Measurements from ENCODE around the gene KLHL35. TPM values are rescaled to one million over a fixed set of nuclear protein-coding genes. Genes with fewer than 3 reads are reported as not detected.

KLHL35 gene
- total RNA-seq, 2 experiments from 2014 or later: 0.50 to 1.3 TPM

DNA sequence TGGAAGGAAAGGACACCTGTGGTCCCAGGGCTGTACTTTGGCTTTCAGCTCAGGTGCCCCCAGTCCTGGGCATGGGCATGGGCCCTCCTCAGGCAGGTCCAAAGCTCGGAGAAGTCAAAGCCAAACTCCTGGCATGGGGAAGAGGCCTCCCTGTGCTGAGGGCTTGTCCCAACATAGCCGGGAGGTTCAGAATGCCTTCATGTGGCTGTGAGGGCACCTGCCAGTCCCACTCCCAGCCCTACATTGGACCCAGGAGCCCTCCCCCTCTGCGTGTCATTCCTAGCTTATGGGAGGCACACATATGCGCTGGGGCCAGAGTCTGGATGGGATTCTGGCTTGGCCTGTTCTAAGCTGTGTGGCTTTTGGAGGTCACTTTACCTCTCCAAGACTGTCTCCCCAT is 1.0 kb upstream of the KLHL35 start:
- peaks cover 4% of the 10 kb centered on the region for H3K36me3 Mint-ChIP-seq (ENCODE audit: low read depth)
- ChIA-PET CTCF (interaction anchor here (0.9 to 2.7 kb wide), 5 partner anchors 8 to 96 kb away, joined by 3 to 15 read pairs (median 3); no protein-coding TSS in a partner anchor), POLR2A (no interaction called here)
- H3K4me1 Mint-ChIP-seq: peaks cover 15% of the 10 kb centered on the region
- no peak overlapping the region for H3K4me3 Mint-ChIP-seq
- H3K9me3 Mint-ChIP-seq: peaks cover 3% of the 10 kb centered on the region
- peaks cover 36% of the 10 kb centered on the region for H3K27me3 Mint-ChIP-seq
- DNase-seq: no peak
- no peak overlapping the region for H3K27ac Mint-ChIP-seq

DNA sequence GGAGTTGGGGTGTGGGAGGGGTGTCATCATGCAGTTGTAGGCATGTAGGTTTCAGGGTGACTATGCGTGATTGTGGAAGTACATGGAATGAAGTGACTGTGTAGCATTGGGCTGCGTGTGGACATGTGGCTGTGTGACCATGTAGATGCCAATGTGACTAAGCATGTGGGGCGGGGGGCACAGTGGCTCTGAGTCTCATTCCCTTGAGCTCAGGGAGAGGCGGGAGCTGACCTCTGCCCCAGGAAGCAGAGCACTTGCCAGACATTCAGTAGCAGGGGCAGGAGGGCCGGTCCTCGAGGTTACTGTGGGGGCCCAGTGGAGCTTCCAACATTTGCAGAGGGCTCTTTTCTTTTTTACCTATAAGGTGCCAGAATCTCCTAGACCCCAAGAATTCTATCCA is 440 bp upstream of the KLHL35 start:
- H3K4me1 Mint-ChIP-seq: peaks cover 21% of the 10 kb centered on the region
- peaks cover 40% of the 10 kb centered on the region for H3K27me3 Mint-ChIP-seq
- DNase-seq: no peak
- peaks cover 9% of the 10 kb centered on the region for H3K36me3 Mint-ChIP-seq (ENCODE audit: low read depth)
- CTCF ChIA-PET: interaction anchor here (0.9 to 2.7 kb wide), 4 partner anchors 8 to 17 kb away, joined by 3 to 15 read pairs (median 5); no protein-coding TSS in a partner anchor
- peaks cover 5% of the 10 kb centered on the region for H3K9me3 Mint-ChIP-seq
- POLR2A ChIA-PET: no interaction called here
- no peak overlapping the region for H3K4me3 Mint-ChIP-seq
- no peak overlapping the region for H3K27ac Mint-ChIP-seq

DNA sequence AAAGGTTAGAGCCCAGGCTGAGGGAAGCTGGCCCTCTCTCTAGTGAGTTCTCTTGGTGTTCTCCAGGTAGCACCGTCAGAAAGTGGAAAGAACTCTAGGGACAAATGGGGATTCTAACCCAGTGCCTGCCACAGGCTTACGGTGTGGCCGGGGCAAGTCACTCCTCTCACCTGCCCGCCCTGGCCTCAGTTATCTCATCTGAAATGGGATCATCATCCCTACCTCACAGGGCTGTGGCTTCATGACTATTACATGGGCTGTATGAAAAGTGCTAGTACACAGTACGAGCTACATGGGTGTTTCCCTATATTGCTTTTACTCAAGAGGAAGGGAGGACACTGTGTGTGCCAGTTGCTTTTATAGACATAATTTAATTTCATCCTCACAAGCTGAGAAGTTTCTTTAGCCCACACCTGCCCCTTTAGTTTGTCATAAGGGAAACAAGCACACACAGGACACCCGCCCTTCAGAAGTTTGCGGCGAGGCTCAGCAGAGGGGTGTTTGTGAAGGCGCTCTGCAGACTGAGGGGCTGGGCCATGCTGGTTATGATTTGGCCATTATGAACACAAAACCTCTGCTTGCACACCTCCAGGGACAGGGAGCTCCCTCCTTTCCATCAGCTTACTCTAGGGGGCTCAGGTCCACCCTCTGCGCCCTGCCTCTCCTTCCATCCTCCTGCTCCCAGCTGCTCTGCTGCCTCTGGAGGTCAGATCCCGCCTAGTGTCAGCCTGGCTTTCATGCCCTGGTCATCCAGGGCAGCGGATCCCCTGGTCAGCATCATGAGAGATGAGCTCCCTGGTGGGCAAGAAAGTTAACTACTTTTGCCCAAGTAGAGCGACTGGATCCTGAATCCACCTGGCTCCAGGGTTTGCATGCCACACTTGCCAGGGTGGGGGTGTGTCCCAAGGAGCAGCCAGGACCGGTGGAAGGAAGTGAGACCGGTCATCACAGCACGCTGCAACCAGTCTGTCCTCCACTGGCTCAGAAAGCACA is 1.2 kb downstream of the KLHL35 start:
- Mint-ChIP-seq H3K4me1 (peaks cover 24% of the 10 kb centered on the region), H3K4me3 (peak overlapping the region; percentile 9), H3K27ac (no peak overlapping the region), H3K9me3 (peaks cover 5% of the 10 kb centered on the region), H3K27me3 (peaks cover 51% of the 10 kb centered on the region), H3K36me3 (ENCODE audit: low read depth) (peaks cover 11% of the 10 kb centered on the region)
- ChIA-PET CTCF (interaction anchor here (0.6 to 2.3 kb wide), 4 partner anchors 13 to 69 kb away, joined by 3 to 9 read pairs (median 4); no protein-coding TSS in a partner anchor), POLR2A (interaction anchor here (0.7 kb wide), 1 partner anchor 87 kb away, joined by 3 read pairs; no protein-coding TSS in a partner anchor)
- DNase-seq: no peak

DNA sequence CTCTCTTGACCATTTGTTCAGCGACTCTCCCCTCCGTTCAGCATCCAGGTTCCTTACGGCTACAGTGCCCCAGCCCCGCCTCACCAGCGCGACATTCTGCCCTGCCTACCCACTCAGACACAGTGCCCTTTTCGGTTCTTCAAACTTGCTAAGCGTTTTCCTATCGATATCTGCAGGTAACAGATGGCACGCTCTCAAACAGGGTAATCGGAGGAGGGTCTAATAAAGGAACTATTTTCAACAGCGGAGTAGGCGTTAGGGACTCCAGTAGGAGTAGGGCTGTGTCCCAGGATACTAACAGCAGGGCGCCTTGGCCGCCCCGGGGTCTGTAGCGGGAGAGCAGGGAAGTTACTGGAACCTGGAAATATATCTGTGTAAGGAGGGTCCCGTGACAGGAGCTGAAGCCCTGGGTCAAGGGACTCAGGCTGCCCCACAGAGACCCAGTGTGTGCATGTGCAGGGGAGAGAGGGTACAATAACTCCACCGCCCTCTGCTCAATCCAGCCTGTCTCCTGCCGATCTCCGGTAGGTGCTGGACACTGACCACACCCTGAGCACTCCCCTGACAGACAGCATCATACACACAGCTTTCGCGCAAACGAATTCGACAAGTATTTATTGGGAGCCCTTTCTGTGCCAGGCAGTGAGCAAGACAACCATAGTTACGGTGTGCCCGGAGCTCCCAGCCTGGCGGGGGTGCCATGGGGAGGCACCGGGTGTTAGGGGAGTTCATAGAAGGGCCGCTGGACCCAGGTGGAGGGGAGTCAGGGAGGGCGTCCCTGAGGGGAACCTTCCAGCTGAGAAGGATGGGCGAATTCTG is 2.1 kb downstream of the KLHL35 start:
- H3K27ac Mint-ChIP-seq: peak overlapping the region; percentile 90
- peaks cover 24% of the 10 kb centered on the region for H3K4me1 Mint-ChIP-seq
- DNase-seq: no peak
- CTCF ChIA-PET: interaction anchor here (0.6 to 2.3 kb wide), 5 partner anchors 14 to 106 kb away, joined by 3 to 9 read pairs (median 4); no protein-coding TSS in a partner anchor
- H3K27me3 Mint-ChIP-seq: peaks cover 51% of the 10 kb centered on the region
- POLR2A ChIA-PET: interaction anchor here (0.7 kb wide), 1 partner anchor 88 kb away, joined by 3 read pairs; no protein-coding TSS in a partner anchor
- H3K36me3 Mint-ChIP-seq (ENCODE audit: low read depth): peaks cover 11% of the 10 kb centered on the region
- H3K4me3 Mint-ChIP-seq: peak overlapping the region; percentile 74
- peaks cover 5% of the 10 kb centered on the region for H3K9me3 Mint-ChIP-seq

DNA sequence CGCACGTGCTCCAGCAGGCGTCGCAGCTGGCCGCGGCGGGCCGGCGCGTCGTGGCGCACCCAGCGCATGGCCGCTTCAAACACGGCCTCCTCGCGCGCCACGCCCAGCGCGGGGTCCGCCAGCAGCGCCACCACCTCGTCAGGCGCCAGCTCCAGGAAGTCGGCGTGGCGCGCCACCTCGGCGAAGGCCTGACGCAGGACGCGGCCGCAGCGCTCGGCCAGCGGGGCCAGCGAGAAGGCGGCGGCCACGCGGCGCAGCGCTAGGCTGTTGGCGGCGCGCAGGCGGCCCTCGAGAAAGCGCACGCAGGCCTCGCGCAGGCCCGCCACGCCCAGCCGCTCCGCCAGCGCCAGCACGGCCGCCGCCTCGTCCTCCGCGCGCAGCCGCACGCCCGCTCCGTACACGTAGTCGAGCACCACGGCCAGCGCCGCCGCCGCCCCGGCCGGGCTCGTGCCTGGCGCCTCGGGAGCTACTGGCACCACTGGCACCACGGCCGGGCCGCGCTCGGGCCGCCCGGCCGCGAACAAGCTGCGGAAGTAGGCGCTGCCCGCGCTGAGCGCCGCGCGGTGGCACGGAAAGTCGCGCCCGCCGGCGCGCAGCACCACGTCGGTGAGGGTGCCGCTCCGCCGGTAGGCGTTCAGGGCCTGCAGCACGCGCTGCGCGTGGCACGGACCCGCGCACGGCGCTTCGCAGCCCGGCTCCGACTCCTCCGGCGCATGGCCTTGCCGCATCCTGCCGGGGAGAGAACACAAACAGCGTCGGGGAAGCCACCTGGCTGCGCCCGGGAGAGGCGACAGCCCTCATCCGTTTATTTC is 2.9 kb downstream of the KLHL35 start:
- peaks cover 24% of the 10 kb centered on the region for H3K4me1 Mint-ChIP-seq
- H3K36me3 Mint-ChIP-seq (ENCODE audit: low read depth): peaks cover 11% of the 10 kb centered on the region
- ChIA-PET CTCF (interaction anchor here (0.6 to 2.4 kb wide), 5 partner anchors 14 to 107 kb away, joined by 3 to 6 read pairs (median 3); no protein-coding TSS in a partner anchor), POLR2A (interaction anchor here (0.6 kb wide), 1 partner anchor 29 kb away, joined by 4 read pairs; no protein-coding TSS in a partner anchor)
- peak overlapping the region; percentile 74 for H3K4me3 Mint-ChIP-seq
- H3K9me3 Mint-ChIP-seq: peaks cover 5% of the 10 kb centered on the region
- peaks cover 51% of the 10 kb centered on the region for H3K27me3 Mint-ChIP-seq
- peak; percentile 61 for DNase-seq
- H3K27ac Mint-ChIP-seq: peak overlapping the region; percentile 90

DNA sequence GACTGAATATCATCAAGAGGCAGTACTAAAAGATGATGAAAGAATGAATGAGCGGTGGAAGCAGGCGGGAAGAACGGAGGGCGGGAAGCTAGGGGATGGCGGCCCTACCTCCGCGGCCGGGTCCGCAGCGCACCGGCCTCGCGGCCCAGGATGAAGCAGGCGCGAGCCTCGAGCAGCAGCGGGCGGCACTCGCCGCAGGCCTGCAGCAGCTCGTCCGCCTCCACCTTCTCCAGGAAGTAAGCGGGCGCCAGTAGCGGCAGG is 3.4 kb downstream of the KLHL35 start:
- CTCF ChIA-PET: interaction anchor here (1.0 to 2.4 kb wide), 3 partner anchors 14 to 94 kb away, joined by 3 to 6 read pairs (median 5); no protein-coding TSS in a partner anchor
- Mint-ChIP-seq H3K4me1 (peaks cover 24% of the 10 kb centered on the region), H3K4me3 (peak overlapping the region; percentile 54), H3K27ac (peak overlapping the region; percentile 82), H3K36me3 (ENCODE audit: low read depth) (peaks cover 11% of the 10 kb centered on the region), H3K9me3 (peaks cover 5% of the 10 kb centered on the region), H3K27me3 (peaks cover 51% of the 10 kb centered on the region)
- no peak for DNase-seq
- POLR2A ChIA-PET: interaction anchor here (0.6 kb wide), 1 partner anchor 29 kb away, joined by 4 read pairs; no protein-coding TSS in a partner anchor

DNA sequence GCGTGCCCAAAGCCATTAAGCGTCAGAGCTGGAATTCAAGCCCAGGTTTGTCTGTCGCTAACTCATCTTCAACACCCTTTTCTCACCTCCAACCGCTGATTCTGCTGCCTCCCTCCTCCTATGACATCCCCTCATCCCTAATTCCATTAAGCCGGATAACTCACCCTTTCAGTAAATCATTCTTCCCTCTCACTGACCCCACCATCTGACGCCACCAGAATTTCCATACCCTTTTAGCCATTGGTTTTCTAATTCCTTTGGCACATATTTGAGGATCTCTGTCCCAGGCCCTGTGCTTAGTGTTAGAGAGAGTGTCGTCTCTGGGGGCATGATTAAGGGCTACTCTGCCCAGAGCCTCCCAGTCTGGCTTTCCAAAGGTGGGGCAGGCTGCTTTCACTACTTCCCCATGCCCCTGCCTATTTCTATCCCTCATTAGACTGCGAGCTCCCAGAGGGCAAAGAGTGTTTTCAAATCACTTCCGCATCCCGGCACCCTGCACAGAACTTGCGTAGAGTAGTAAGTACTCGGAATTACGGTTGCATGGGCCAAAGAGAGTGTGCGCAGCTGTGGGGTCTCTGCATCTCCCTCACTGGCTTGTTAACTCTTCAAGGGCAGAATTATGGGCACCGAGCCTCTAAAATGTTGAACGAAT is 3.9 kb downstream of the KLHL35 start:
- ChIA-PET POLR2A (interaction anchor here (0.6 kb wide), 1 partner anchor 28 kb away, joined by 4 read pairs; no protein-coding TSS in a partner anchor), CTCF (interaction anchor here (1.0 to 2.4 kb wide), 3 partner anchors 14 to 95 kb away, joined by 3 to 6 read pairs (median 5); no protein-coding TSS in a partner anchor)
- Mint-ChIP-seq H3K4me1 (peaks cover 24% of the 10 kb centered on the region), H3K27ac (peak overlapping the region; percentile 82), H3K36me3 (ENCODE audit: low read depth) (peaks cover 11% of the 10 kb centered on the region), H3K4me3 (peak overlapping the region; percentile 54), H3K27me3 (peaks cover 51% of the 10 kb centered on the region), H3K9me3 (peaks cover 5% of the 10 kb centered on the region)
- DNase-seq: no peak

DNA sequence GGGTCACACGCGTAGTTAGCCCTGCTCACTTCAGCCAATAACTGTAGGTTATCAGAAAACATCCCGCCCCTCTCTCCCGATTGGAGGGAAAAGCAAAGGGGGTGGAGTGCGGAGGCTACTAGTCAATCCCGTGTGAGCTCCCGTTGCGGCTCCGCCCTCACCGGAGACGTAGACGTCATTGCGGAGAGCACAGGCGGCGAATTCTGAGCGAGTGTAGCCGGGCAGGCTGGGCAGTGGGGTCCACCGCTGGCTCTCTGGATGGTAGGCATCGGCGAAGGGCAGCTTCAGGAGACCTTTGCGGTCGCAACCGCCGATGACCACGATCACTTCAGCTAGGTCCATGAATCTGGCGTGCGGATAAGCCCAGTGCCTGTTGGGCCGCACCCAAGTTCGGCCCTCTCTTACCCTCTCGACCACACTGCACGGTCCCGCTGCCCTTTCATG is 4.7 kb downstream of the KLHL35 start:
- H3K9me3 Mint-ChIP-seq: peaks cover 5% of the 10 kb centered on the region
- H3K36me3 Mint-ChIP-seq (ENCODE audit: low read depth): peaks cover 11% of the 10 kb centered on the region
- ChIA-PET CTCF (interaction anchor here (1.6 to 2.4 kb wide), 2 partner anchors 20 to 96 kb away, joined by 4 to 6 read pairs; no protein-coding TSS in a partner anchor), POLR2A (no interaction called here)
- peaks cover 49% of the 10 kb centered on the region for H3K27me3 Mint-ChIP-seq
- H3K27ac Mint-ChIP-seq: no peak overlapping the region
- H3K4me3 Mint-ChIP-seq: peak overlapping the region; percentile 43
- H3K4me1 Mint-ChIP-seq: peaks cover 24% of the 10 kb centered on the region
- peak; percentile 70 for DNase-seq

DNA sequence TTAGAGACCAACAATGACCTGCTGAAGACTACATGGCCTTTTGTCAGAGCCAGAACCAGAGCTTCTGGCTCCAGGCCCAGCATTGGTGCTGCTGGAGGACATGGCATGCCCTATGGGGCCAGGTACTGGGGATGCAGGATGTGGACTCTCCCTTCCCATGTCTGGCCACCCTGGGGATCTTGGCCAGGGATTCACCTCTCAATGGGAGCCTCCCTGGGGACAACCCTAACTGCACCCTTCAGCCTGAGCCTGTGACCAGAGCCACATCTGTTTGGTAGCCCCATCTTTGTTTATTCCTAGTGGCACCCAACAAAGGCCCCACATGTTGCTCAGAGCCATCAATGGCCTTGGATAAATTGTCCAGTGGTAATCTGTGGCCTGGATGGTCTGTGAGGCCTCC is 5.8 kb downstream of the KLHL35 start:
- no peak overlapping the region for H3K4me3 Mint-ChIP-seq
- peaks cover 38% of the 10 kb centered on the region for H3K27me3 Mint-ChIP-seq
- H3K4me1 Mint-ChIP-seq: peaks cover 24% of the 10 kb centered on the region
- peaks cover 5% of the 10 kb centered on the region for H3K9me3 Mint-ChIP-seq
- DNase-seq: no peak
- no peak overlapping the region for H3K27ac Mint-ChIP-seq
- ChIA-PET CTCF (interaction anchor here (1.4 to 1.6 kb wide), 2 partner anchors 9 to 19 kb away, joined by 3 to 4 read pairs; no protein-coding TSS in a partner anchor), POLR2A (no interaction called here)
- H3K36me3 Mint-ChIP-seq (ENCODE audit: low read depth): peaks cover 11% of the 10 kb centered on the region

DNA sequence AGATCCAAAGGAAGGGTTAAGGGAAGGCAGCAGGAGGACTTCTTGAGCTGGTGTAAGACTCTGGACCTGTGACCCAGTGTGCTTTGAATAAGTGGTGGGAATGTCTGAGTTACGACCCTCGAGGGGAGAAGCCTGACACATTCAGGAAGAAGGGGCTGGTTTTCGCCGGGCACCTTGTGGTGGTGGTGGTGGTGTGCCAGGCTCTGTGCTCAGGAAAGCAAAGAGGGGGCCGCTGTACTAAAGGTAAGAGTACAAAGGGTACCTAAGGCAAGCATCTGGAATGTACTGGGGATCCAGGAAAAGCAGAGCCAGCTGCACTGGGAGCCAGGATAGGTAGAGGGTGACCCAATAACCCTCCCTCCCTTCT is 6.3 kb downstream of the KLHL35 start:
- Mint-ChIP-seq H3K9me3 (peaks cover 5% of the 10 kb centered on the region), H3K4me1 (peaks cover 24% of the 10 kb centered on the region), H3K36me3 (ENCODE audit: low read depth) (peaks cover 11% of the 10 kb centered on the region), H3K27me3 (peaks cover 34% of the 10 kb centered on the region), H3K27ac (no peak overlapping the region), H3K4me3 (no peak overlapping the region)
- CTCF ChIA-PET: interaction anchor here (1.0 to 2.1 kb wide), 4 partner anchors 7 to 181 kb away, joined by 3 to 7 read pairs (median 4); no protein-coding TSS in a partner anchor
- DNase-seq: no peak
- POLR2A ChIA-PET: no interaction called here

DNA sequence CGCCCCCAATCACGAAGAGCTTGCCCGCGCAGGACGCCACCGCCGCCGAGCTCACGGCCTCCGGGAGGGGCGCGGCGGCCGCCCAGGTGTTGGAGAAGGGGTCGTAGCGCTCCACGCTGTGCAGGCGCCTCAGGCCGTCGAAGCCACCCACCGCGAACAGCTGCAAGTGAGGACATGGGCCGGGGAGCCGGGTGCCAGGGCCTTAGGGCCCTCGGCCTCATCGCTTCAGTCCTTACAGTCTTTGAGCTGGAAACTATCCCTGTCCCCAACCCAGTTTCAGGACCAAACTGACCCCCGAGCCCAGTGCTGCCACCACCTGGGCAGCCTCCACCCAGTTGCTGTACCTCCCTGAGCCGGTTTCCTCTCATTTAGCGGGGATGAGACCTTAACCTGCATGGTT is 7.6 kb downstream of the KLHL35 start:
- no peak overlapping the region for H3K4me3 Mint-ChIP-seq
- peaks cover 22% of the 10 kb centered on the region for H3K27me3 Mint-ChIP-seq
- H3K36me3 Mint-ChIP-seq (ENCODE audit: low read depth): peaks cover 11% of the 10 kb centered on the region
- no peak overlapping the region for H3K27ac Mint-ChIP-seq
- H3K4me1 Mint-ChIP-seq: peaks cover 14% of the 10 kb centered on the region
- CTCF ChIA-PET: interaction anchor here (0.6 to 2.1 kb wide), 5 partner anchors 8 to 1016 kb away, joined by 3 to 7 read pairs (median 4); no protein-coding TSS in a partner anchor
- POLR2A ChIA-PET: no interaction called here
- no peak for DNase-seq
- peaks cover 5% of the 10 kb centered on the region for H3K9me3 Mint-ChIP-seq

Data from activated CD4-positive, alpha-beta T cell treated with anti-CD3 and anti-CD28 coated beads, Interleukin-2, amount 10 ng/mL, durations not matched to agents 7 days and 5 days (primary cell).